ENCODE data around the gene ZNF121.
"Not testable (repeated sequence)": the region's sequence is repeated elsewhere in the genome, so short reads cannot be mapped to it uniquely, and the experiment has no call there.

ZNF121 gene

DNA sequence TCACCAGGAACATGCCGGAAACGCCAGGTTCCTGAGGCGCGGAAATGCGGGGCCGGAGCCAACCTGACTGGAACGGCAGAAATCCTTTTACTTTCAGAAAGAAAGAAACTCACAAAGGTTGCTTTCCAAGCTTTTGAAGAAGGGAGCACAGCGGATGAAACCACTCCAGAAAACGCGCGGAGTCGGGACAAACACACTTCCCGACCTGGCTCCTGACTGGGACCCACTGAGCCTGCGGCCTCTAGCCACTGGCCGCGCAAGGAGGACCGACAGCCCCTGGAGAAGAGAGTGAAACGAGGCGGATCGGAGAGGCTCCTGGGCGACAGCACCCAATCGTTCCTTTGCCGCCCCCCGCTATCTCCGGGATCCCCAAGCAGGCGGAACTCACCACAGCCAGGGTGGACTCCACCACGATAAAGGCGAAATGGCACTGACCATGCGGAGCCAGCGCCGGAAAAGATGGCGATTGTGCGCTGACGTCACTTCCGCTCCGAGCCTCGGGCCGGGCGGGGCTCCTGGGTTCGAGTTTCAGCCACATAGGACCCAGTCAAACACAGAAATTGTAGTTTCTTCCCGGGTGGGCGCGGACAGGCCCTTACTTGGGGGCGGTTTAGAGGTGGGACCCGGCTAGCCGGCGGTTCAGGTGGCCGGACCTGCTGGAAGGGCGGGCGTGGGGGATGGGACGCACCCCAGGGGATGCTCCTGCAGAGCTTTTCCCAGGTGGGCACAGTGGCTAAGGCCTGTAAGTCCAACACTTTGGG lies at the start of gene ZNF121:
TSS of gene ZNF121 (minus strand) at position 432 of the 761 bp plus-strand sequence. CDS start 16,407 bp downstream, outside the sequence.
- peak; percentile 33 for DNase-seq (ENCODE audit: low read depth)

DNA sequence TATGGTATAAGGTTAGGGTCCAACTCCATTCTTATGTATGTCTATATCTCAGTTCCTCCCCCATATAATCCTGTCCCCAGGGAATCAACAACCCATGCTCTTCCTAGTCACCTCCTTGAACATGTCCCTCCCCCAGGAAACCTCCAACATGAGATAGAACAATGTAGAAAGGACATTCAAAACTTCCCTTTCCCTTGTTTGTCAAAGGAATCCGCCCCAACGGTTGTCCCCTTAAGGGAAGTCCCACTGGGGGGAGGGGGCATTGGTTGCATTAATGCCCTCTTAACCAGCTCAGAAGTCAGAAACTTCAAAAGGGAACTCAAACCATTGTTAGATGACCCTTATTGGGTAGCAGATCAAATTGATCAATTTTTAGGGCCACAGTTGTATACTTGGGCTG lies 43.6 kb upstream of the ZNF121 start:
- DNase-seq (ENCODE audit: low read depth): no peak

DNA sequence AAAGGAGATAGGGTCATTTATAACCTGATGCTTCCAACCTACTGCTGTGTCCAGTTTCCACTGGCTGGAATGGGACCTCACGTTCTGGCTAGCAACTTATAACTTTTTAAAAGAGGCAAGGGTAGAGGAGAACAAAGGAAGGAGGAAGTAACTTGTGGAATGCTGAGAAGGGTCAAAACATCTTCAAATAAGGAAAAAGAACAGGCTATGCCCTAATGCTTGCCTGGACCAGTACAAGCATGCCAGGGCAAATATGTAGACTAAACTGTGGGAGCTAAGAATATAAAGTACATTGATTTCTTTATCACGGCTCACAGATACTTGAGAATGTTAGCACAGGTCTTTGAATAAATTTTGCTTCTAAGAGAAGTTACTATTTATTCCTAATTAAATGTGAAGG lies 38.2 kb upstream of the ZNF121 start:
- no peak for DNase-seq (ENCODE audit: low read depth)

DNA sequence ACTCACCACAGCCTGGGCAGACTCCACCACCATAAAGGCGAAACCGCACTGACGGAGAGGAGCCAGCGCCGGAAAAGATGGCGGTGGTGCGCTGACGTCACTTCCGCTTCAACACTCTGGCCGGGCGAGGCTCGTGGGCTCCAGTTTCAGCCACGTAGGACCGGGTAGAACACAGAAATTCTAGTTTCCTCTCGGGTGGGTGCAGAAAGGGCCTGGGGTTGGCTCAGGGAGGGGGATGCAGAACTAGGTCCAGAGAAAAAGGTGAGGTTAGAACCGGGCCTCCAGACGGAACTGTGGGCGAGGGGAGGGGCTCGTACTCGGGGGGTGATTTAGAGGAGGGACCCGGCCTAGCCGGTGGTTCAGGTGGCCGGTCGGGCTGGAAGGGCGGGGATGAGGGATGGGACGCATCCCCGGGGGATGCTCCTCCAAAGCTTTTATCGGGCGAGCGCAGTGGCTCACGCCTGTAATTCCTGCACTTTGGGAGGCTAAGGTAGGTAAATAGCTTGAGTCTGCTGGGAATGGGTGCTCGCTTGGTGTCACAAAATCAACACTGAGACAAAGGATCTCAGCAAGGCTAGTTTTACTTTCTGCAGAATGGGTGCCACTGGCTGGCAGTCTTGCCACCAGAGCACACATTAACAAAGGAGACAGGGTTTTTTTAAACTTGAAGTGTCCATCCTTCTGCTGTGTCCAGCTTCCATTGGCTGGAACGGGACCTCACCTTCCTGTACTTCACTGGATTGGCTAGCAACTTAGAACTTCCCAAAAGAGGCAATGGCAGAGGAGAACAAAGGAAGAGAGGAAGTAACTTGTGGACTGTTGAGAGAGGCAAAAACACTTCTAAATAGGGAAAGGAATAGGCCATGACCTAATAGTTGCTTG lies 37.1 kb upstream of the ZNF121 start, which contains the start of gene ZNF561:
TSS of gene ZNF561 (minus strand) at position 77 of the 882 bp plus-strand sequence. CDS start 1,776 bp downstream, outside the sequence.
- DNase-seq (ENCODE audit: low read depth): peak; percentile 66

DNA sequence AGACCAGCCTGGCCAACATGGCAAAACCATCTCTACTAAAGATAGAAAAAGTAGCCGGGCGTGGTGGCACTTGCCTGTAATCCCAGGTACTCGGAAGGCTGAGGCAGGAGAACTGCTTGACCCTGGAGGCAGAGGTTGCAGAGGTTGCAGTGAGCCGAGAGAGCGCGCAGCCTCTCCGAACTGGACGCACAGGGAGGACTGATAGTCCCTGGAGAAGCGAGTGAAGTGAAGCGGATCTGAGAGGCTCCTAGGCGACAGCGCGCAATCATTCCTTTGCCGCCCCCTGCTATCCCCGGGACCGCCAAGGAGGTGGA lies 36.5 kb upstream of the ZNF121 start:
- no peak for DNase-seq (ENCODE audit: low read depth)

DNA sequence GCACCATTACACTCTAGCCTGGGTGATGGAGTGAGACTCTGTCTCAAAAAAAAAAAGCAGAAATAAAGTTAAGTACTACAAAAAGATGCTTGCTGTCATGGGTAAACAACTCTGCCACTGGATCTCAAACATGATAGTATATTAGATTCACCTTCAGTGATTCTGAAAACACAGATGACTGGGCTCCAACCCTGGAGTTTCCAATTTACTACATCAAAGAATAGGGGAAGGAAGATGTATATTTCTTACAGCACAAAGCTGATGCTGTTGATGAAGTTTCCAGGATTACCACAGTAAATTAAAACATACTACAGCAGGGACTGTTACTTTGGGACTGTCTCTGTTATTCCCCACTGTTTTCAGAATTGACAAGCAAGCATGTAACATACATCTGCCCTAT lies 31.5 kb upstream of the ZNF121 start:
- DNase-seq (ENCODE audit: low read depth): no peak

DNA sequence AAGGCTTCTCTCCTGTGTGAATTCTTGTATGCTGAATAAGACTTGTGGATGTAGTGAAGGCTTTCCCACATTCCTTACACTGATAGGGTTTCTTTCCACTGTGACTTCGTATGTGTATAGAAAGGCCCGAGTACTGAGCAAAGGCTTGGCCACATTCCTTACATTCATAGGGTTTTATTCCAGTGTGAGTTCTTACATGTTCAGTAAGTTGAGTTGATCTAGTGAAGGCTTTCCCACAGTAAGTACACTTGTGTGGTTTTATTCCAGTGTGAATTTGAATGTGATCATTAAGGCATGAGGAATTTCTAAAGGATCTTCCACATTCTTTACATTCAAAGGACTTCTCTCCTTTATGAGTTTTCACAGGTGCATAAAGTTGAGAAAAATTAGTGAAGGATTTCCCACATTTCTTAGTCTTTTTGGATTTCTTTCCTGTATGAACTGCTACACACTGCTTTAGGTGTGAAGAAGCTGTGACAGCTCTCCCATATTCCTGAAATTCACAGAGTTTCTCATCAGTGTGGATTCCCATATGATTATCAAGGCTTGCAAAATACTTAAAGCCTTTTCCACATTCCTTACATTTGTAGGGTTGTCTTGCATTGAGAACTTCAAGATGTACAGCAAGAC lies 26.3 kb upstream of the ZNF121 start:
- no peak for DNase-seq (ENCODE audit: low read depth)

DNA sequence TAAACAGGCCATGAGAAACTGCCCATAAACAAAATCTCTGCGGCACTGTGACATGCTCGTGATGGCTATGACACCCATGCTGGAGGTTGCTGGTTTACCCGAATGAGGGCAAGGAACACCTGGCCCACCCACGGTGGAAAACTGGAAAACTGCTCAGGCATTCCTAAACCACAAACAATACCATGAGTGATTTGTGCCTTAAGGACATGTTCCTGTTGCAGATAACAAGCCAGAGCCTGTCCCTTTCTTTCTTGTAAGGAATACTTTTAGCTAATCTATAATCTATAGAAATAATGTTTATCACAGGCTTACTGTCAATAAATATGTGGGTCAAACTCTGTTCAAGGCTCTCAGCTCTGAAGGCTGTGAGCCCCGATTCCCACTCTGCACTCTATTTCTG lies 24.6 kb upstream of the ZNF121 start:
- no peak for DNase-seq (ENCODE audit: low read depth)

DNA sequence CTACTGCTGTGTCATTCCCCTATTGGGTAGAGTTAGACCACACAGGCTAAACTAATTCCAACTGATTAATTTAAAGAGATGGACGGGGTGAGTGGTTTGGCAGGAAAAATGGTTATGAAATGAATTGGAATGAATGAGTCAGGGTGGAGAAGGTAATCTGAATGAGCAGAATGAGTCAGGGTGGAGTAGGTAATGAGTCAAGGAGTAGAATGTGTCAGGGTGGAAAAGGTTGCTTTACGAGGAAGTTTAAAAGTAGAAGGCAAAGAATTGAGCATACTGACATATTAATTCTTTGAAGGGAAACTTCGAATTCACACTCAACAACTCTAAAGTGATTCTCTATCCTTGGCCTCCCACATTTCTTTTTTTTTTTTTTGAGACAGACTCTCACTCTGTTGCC lies 12.7 kb upstream of the ZNF121 start:
- peak; percentile 67 for DNase-seq (ENCODE audit: low read depth)

DNA sequence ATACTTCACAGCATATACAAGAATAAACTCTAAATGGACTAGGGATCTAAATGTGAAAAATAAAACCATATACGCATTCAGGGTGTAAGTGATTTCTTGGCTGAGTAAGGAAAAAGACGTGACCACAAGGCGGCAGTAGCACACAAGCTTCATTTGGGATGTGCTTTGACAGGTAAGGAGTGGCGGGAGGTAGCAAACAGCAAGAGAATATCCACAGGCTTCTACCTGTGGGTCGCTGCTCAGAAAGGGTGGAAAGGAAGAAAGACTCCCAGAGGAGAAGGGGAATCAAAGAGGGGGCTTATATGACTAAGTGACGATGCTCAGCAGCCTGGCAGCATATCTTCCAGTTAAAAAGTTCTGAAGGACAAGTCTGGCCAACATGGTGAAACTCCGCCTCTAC lies 2.5 kb upstream of the ZNF121 start:
- DNase-seq (ENCODE audit: low read depth): no peak

DNA sequence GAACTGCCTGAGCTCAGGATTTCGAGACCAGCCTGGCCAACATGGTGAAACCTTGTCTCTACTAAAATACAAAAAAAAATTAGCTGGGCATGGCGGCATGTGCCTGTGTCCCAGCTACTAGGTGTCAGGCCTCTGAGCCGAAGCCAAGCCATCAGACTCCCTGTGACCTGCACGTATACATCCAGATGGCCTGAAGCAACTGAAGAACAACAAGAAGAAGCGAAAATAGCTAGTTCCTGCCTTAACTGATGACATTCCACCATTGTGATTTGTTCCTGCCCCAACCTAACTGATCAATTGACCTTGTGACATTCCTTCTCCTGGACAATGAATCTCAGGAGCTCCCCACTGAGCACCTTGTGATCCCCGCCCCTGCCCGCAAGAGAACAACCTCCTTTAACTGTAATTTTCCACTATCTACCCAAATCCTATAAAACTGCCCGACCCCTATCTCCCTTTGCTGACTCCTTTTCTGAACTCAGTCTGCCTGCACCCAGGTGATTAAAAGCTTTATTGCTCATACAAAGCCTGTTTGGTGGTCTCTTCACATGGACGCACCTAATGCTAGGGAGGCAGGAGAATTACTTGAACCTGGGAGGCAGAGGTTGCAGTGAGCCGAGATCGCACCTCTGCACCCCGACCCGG lies 2.1 kb downstream of the ZNF121 start:
- DNase-seq (ENCODE audit: low read depth): not testable (repeated sequence)

DNA sequence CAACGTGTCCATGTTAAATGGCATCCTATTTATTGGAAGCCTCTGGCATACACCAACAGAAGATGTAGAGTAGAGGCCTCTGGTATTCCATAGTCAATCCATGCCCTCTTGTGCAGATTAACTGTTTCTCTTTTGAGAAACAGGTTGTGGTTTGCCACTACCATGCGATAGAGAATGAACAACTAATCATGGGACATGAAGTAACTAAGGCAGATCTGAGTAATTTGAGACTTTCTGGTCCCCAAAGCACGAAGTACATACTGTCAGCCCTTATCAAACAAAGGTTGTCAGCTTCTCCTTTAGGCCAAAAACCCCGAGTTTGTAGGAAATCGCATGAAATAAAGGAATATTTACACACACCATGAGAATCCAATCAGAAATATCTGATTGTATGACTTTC lies 3.6 kb downstream of the ZNF121 start:
- no peak for DNase-seq (ENCODE audit: low read depth)

DNA sequence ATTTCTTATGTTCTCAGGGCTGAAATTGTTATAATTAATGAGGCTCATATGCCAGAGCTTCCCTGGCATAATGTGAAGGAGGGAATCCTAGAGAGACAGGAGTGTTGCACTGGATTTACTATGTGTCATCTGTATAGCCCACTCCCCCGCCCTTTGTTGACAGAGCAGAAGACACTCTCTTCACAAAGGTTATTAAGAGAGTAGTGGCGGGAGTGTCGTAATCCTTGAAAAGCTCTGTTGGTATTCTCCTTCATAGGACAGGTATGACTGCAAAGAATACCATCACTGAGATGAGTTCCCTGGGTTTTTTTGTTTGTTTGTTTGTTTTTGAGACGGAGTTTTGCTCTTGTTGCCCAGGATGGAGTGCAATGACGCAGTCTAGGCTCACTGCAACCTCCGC lies 14.0 kb downstream of the ZNF121 start:
- DNase-seq (ENCODE audit: low read depth): no peak

DNA sequence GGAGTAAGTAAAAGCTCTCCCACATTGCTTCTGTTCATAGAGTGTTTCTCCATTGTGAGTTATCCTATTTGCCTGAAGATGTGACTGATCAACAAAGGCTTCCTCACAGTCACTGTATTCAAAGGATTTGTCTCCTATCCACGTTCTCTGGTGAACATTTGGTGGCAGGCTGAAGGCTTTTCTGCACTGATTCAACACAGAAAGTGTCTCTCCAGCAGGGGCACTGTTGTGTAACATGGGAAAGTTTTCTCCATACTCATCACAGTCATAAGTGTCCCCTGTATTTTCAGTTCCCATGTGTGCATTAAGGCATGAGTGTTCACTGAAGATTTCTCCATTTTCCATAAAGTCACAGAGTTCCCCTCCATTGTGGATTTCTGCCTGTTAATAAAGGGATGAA lies 17.6 kb downstream of the ZNF121 start:
- DNase-seq (ENCODE audit: low read depth): no peak

DNA sequence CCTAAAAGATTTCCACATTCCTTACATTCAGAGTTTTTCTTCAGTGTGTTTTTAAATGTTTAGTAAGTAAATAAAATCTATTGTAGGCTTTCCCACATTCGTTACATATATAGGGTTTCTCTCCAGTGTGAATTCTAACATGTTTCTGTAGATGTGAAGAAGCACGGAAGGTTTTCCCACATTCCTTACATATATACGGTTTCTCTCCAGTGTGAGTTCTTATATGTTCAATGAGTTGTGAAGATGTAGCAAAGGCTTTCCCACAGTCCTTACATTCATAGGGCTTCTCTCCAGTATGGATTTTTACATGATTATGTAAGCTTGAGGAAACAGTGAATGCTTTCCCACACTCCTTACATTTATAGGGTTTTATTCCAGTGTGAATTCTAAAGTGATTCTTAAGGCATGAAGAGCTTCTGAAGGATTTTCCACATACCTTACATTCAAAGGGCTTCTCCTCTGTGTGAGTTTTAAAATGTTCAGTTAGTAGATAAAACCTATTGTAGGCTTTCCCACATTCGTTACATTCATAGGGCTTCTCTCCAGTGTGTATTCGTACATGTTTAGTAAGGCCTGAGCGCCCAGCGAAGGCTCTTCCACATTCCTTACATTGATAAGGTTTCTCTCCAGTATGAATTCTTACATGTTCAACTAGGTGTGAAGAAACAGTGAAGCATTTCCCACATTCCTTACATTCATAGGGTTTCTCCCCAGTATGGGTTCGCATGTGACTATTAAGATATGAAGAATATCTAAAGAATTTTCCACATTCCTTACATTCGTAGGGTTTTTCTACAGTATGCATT lies 18.2 kb downstream of the ZNF121 start:
- no peak for DNase-seq (ENCODE audit: low read depth)

DNA sequence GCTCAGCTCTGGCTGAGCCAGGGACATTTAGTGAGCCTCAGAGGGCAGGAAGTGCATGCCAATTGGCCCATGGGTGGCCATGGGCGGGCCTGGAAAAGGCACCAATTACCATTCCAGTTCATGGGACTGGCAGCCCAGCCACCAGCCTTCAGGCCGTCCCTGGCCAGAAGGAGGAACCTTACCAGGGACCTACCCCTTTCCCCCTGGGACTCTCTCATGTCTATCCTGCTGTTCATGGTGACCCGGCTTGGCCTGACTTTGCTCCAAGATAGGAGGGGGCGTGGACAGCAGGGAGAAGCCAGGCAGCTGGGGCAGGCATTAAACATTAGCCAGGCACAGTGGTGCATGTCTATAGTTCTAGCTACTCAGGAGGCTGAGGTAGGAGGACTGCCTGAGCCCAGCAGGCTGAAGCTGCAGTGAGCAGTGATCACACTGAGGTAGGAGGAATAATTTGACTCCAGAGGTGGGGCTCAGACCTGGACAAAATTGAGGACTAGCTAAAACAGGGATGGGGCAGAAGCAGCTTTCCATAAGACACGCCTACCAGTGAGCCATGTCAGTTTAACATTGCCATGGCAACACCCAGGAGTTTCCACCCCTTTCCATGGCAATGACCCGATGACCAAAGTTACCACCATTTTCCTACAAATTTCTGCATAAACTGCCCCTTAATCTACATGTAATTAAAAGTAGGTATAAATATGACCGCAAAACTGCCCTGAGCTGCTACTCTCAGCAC lies 31.6 kb downstream of the ZNF121 start:
- DNase-seq (ENCODE audit: low read depth): no peak

DNA sequence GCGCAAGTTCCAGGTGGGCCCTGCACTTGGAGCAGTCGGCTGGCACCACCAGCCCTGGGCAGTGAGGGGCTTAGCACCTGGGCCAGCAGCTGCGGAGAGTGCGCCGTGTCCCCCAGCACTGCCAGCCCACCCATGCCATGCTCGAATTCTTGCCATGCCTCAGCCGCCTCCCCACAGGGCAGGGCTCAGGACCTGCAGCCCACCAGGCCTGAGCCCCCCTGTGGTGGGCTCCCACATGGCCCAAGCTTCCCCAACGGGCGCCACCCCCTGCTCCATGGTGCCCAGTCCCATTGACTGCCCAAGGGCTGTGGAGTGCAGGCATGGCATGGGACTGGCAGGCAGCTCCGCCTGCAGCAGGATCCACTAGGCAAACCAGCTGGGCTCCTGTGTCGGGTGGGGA lies 36.4 kb downstream of the ZNF121 start:
- no peak for DNase-seq (ENCODE audit: low read depth)

DNA sequence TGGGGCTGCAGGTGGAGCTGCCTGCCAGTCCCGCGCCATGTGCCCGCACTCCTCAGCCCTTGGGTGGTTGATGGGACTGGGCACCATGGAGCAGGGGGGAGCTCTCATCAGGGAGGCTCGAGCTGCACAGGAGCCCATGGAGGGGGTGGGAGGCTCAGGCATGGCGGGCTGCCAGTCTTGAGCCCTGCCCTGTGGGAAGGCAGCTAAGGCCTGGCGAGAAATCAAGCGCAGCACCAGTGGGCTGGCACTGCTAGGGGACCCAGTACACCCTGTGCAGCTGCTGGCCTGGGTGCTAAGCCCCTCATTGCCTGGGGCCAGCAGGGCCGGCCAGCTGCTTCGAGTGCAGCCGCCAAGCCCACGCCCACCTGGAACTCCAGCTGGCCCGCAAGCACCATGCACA lies 43.0 kb downstream of the ZNF121 start:
- not testable (repeated sequence) for DNase-seq (ENCODE audit: low read depth)

DNA sequence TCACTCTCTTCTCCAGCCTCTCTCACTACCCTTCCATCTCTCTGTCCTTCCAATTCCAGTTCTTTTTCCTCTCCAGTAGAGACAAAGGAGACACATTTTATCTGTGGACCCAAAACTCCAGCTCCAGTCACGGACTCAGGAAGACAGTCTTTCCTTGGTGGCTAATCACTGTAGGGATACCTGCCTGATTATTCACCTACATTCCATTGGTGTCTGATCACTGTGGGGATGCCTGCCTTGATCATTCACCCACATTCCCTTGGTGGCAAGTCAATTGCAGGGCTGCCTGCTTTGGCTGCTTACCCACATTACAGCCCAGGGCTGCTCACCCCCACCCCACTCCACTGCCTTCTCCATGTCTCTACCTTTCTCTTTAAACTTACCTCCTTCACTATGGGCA lies 44.4 kb downstream of the ZNF121 start:
- DNase-seq (ENCODE audit: low read depth): not testable (repeated sequence)

DNA sequence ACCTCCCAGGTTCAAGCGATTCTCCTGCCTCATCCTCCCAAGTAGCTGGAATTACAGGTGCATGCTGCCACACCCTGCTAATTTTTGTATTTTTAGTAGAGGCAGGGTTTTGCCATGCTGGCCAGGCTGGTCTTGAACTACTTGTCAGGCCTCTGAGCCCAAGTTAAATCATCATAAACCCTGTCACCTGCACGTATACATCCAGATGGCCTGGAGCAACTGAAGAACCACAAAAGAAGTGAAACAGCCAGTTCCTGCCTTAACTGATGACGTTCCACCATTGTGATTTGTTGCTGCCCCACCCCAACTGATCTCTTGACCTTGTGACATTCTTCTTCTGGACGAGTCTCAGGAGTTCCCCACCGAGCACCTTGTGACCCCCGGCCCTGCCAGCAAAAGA lies 45.1 kb downstream of the ZNF121 start:
- not testable (repeated sequence) for DNase-seq (ENCODE audit: low read depth)

Measured in GM04503 (cell line).